Measurements from ENCODE around the gene SLC39A11.

GRCh38 chr17:72900654-72900971 lies 191.9 kb downstream of the SLC39A11 start:
- TF ChIP-seq POLR2A (IDR thresholded peaks at IDR 0.05) (no peak), CTCF (IDR thresholded peaks at IDR 0.05) (no peak)

Data from body of pancreas (tissue), 4 donors.